Large intestine (tissue), 3 donors: ENCODE results near the gene STX12. TPM values are rescaled to one million over a fixed set of nuclear protein-coding genes. Genes with fewer than 3 reads are reported as not detected.
"Not testable (repeated sequence)": the region's sequence is repeated elsewhere in the genome, so short reads cannot be mapped to it uniquely, and the experiment has no call there.

Experiments
- DNase-seq, 2 donors: peaks; one replicate each; pipeline versions ENCODE4 v3.0.0 to v3.0.0-alpha.2; 2013
- H3K27ac ChIP-seq: one replicate; pipeline ENCODE4 v1.5.1; 2013; ENCODE audit warnings: low read length
- H3K27me3 ChIP-seq: 2 replicates; pipeline ENCODE4 v1.6.1; 2013; ENCODE audit warnings: low read length; ENCODE audit not compliant: control insufficient read depth, insufficient read depth
- H3K36me3 ChIP-seq: 2 replicates; pipeline ENCODE4 v1.6.1; 2013; ENCODE audit warnings: low read length; ENCODE audit not compliant: control insufficient read depth, insufficient read depth
- H3K4me1 ChIP-seq: one replicate; pipeline ENCODE4 v1.6.1; 2013; ENCODE audit warnings: low read length; ENCODE audit not compliant: control insufficient read depth, insufficient read depth
- H3K4me3 ChIP-seq: one replicate; pipeline ENCODE4 v1.5.1; 2013; ENCODE audit warnings: low read length
- H3K9me3 ChIP-seq: one replicate; pipeline ENCODE4 v1.6.1; 2013; ENCODE audit warnings: mild to moderate bottlenecking, low read depth, low read length, moderate library complexity; ENCODE audit not compliant: control insufficient read depth
- WGBS: methylation state at CpG from one replicate; pipeline ENCODE4 v1.1.5; 2013; ENCODE audit warnings: low lambda C conversion rate; ENCODE audit not compliant: insufficient coverage; 5-methylcytosine and 5-hydroxymethylcytosine counted together
- polyA plus RNA-seq: library from polyadenylated mRNA; unstranded; fragments of 120-200 nt; gene quantifications from one replicate; pipeline ENCODE4 v1.2.1, GENCODE V29; 2013

The STX12 gene
- polyA plus RNA-seq, 1 donor = 66.2 TPM

- H3K27me3 ChIP-seq = no peaks in the 10 kb centered on the region
- DNase-seq = no peak
- no CpG with 5 or more reads among the region's 6 CpGs for WGBS
- no peaks in the 10 kb centered on the region for H3K9me3 ChIP-seq
- H3K4me3 ChIP-seq = no peak overlapping the region
- H3K4me1 ChIP-seq = no peaks in the 10 kb centered on the region
- H3K36me3 ChIP-seq = peaks cover 16% of the 10 kb centered on the region
- no peak overlapping the region for H3K27ac ChIP-seq
Measured at GRCh38 chr1:27855085-27855484, 82.1 kb downstream of the STX12 start.

GRCh38 chr1:27856561-27857343, 83.7 kb downstream of the STX12 start:
- Histone ChIP-seq H3K9me3 (no peaks in the 10 kb centered on the region), H3K4me3 (no peak overlapping the region), H3K27ac (no peak overlapping the region), H3K4me1 (no peaks in the 10 kb centered on the region), H3K36me3 (peaks cover 1% of the 10 kb centered on the region), H3K27me3 (no peaks in the 10 kb centered on the region)
- DNase-seq = no peak
- no CpG with 5 or more reads among the region's 12 CpGs for WGBS

- H3K27me3 ChIP-seq, DNase-seq: not testable (repeated sequence)
- no CpG with 5 or more reads among the region's 11 CpGs for WGBS
Measured at GRCh38 chr1:27857552-27857951, 84.5 kb downstream of the STX12 start.

GRCh38 chr1:27858072-27858948, 85.3 kb downstream of the STX12 start:
- H3K4me1 ChIP-seq = no peaks in the 10 kb centered on the region
- H3K9me3 ChIP-seq = no peaks in the 10 kb centered on the region
- WGBS = no CpG with 5 or more reads among the region's 10 CpGs
- DNase-seq = peak; percentile 58 to 63
- H3K36me3 ChIP-seq = no peaks in the 10 kb centered on the region
- H3K27me3 ChIP-seq = no peaks in the 10 kb centered on the region
- H3K27ac ChIP-seq = no peak overlapping the region
- no peak overlapping the region for H3K4me3 ChIP-seq

More at GRCh38 chr1:27857552-27857951, 84.5 kb downstream of the STX12 start:
- not testable (repeated sequence) for H3K4me3 ChIP-seq, H3K36me3 ChIP-seq, H3K4me1 ChIP-seq, H3K9me3 ChIP-seq, H3K27ac ChIP-seq

- no peak for DNase-seq
- no peak overlapping the region for H3K4me3 ChIP-seq
- no peaks in the 10 kb centered on the region for H3K4me1 ChIP-seq
- H3K27me3 ChIP-seq = no peaks in the 10 kb centered on the region
- WGBS = no CpG with 5 or more reads among the region's 14 CpGs
- no peak overlapping the region for H3K27ac ChIP-seq
- no peaks in the 10 kb centered on the region for H3K36me3 ChIP-seq
- no peaks in the 10 kb centered on the region for H3K9me3 ChIP-seq
Measured at GRCh38 chr1:27858949-27859576, 86.0 kb downstream of the STX12 start.

GRCh38 chr1:27861436-27861835, 88.4 kb downstream of the STX12 start:
- H3K27ac ChIP-seq = no peak overlapping the region
- WGBS = 95% methylated on average over 3 of the region's 10 CpGs

GRCh38 chr1:27862004-27862403, 89.0 kb downstream of the STX12 start:
- no peaks in the 10 kb centered on the region for H3K4me1 ChIP-seq
- DNase-seq = no peak
- no peak overlapping the region for H3K27ac ChIP-seq
- no peak overlapping the region for H3K4me3 ChIP-seq
- no peaks in the 10 kb centered on the region for H3K9me3 ChIP-seq
- H3K36me3 ChIP-seq = no peaks in the 10 kb centered on the region
- no CpG with 5 or more reads among the region's 3 CpGs for WGBS
- H3K27me3 ChIP-seq = no peaks in the 10 kb centered on the region

More at GRCh38 chr1:27861436-27861835, 88.4 kb downstream of the STX12 start:
- DNase-seq = no peak
- Histone ChIP-seq H3K36me3 (no peaks in the 10 kb centered on the region), H3K4me3 (no peak overlapping the region), H3K27me3 (no peaks in the 10 kb centered on the region), H3K9me3 (no peaks in the 10 kb centered on the region), H3K4me1 (no peaks in the 10 kb centered on the region)

GRCh38 chr1:27862671-27863537, 89.9 kb downstream of the STX12 start:
- no peaks in the 10 kb centered on the region for H3K9me3 ChIP-seq
- H3K36me3 ChIP-seq = no peaks in the 10 kb centered on the region
- H3K4me3 ChIP-seq = no peak overlapping the region
- no peak for DNase-seq
- peak overlapping the region; percentile 12 for H3K27ac ChIP-seq
- no peaks in the 10 kb centered on the region for H3K27me3 ChIP-seq
- H3K4me1 ChIP-seq = no peaks in the 10 kb centered on the region
- WGBS = 83% methylated on average over 1 of the region's 9 CpGs

GRCh38 chr1:27863538-27863915, 90.5 kb downstream of the STX12 start:
- DNase-seq = no peak
- Histone ChIP-seq H3K9me3 (no peaks in the 10 kb centered on the region), H3K4me1 (no peaks in the 10 kb centered on the region), H3K27ac (peak overlapping the region; percentile 12), H3K4me3 (no peak overlapping the region), H3K36me3 (no peaks in the 10 kb centered on the region), H3K27me3 (no peaks in the 10 kb centered on the region)
- WGBS = no CpG with 5 or more reads among the region's 1 CpG
